Right atrium auricular region (tissue), 2 donors: ENCODE measurements around the gene ZDHHC8. TPM values are rescaled to one million over a fixed set of nuclear protein-coding genes. Genes with fewer than 3 reads are reported as not detected.

ENCODE experiments used
- DNase-seq: peaks from one replicate; pipeline ENCODE4 v3.0.0-alpha.2; 2019; ENCODE audit warnings: low spot score
- H3K27ac ChIP-seq, 2 donors: fragments of 200-600 bp; sonication (generic); 1 replicate in 1 of 2; 2 replicates in 1 of 2; pipeline ENCODE4 v1.5.1; 2016 to 2019
- H3K27me3 ChIP-seq, 2 donors: fragments of 200-600 bp; sonication (generic); one replicate each; pipeline versions ENCODE4 v1.5.1 to v1.6.0; 2017 to 2019
- H3K36me3 ChIP-seq: fragments of 200-600 bp; sonication (generic); one replicate; pipeline ENCODE4 v1.5.1; 2016
- H3K4me1 ChIP-seq, 2 donors: fragments of 200-600 bp; sonication (generic); one replicate each; pipeline versions ENCODE4 v1.5.1 to v1.6.0; 2017 to 2019
- H3K4me3 ChIP-seq, 2 donors: fragments of 200-600 bp; sonication (generic); 1 replicate in 1 of 2; 2 replicates in 1 of 2; pipeline ENCODE4 v1.5.1; 2017 to 2019; ENCODE audit warnings: mild to moderate bottlenecking in 1 of 2, moderate library complexity in 1 of 2
- H3K9me3 ChIP-seq, 2 donors: fragments of 200-600 bp; sonication (generic); one replicate each; pipeline ENCODE4 v1.5.1; 2019
- total RNA-seq, 2 donors: library from RNA; depleted of rRNA; stranded (reverse); fragments of >200 nt; gene quantifications; one replicate each; pipeline ENCODE4 v1.1.0, GENCODE V29; 2016
- TF ChIP-seq, protein P1 (sequence below), 2 donors: fragments of 200-600 bp; sonication (generic); IDR thresholded peaks; one replicate each; pipeline ENCODE4 v1.5.1; 2019; ENCODE audit warnings: antibody characterized with exemption in 2 of 2

The ZDHHC8 gene
- total RNA-seq, 2 donors from 2014 or later: 13.5 to 16.6 TPM

DNA sequence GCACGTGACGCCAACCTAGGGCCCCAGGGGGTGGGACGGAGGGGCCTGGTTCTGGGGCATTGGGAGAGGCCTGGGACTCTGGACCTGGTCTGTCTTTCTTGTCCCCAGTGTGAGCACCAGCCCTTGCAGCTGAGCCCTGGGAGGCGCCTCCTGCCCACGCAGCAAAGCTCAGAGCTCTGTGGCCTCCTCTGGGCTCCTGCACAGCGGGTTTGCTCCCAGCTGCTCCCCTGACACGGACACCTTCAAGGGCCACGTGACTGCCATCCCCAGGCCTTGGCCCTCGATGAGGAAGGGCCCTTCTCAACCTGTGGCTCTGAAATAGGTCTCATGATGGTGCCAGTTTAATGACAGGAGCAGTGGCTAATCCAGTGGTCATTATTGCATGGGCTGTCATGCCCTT lies 50.8 kb downstream of the ZDHHC8 start:
- no peaks in the 10 kb centered on the region for H3K36me3 ChIP-seq
- H3K4me1 ChIP-seq: no peaks in the 10 kb centered on the region
- H3K9me3 ChIP-seq: no peaks in the 10 kb centered on the region
- H3K27me3 ChIP-seq: no peaks in the 10 kb centered on the region
- H3K4me3 ChIP-seq: no peak overlapping the region
- H3K27ac ChIP-seq: no peak overlapping the region
- no peak for DNase-seq
- TF ChIP-seq, protein P1, sequence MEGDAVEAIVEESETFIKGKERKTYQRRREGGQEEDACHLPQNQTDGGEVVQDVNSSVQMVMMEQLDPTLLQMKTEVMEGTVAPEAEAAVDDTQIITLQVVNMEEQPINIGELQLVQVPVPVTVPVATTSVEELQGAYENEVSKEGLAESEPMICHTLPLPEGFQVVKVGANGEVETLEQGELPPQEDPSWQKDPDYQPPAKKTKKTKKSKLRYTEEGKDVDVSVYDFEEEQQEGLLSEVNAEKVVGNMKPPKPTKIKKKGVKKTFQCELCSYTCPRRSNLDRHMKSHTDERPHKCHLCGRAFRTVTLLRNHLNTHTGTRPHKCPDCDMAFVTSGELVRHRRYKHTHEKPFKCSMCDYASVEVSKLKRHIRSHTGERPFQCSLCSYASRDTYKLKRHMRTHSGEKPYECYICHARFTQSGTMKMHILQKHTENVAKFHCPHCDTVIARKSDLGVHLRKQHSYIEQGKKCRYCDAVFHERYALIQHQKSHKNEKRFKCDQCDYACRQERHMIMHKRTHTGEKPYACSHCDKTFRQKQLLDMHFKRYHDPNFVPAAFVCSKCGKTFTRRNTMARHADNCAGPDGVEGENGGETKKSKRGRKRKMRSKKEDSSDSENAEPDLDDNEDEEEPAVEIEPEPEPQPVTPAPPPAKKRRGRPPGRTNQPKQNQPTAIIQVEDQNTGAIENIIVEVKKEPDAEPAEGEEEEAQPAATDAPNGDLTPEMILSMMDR (IDR thresholded peaks at IDR 0.05): no peak

- TF ChIP-seq, protein P1 (IDR thresholded peaks at IDR 0.05): no peak
- no peaks in the 10 kb centered on the region for H3K36me3 ChIP-seq
- H3K27me3 ChIP-seq: no peaks in the 10 kb centered on the region
- H3K4me1 ChIP-seq: no peaks in the 10 kb centered on the region
- H3K9me3 ChIP-seq: no peaks in the 10 kb centered on the region
- no peak overlapping the region for H3K4me3 ChIP-seq
- no peak for DNase-seq
- H3K27ac ChIP-seq: no peak overlapping the region
These were observed 51.5 kb downstream of the ZDHHC8 start for GRCh38 chr22:20183101-20183500.

- Histone ChIP-seq H3K4me1 (no peaks in the 10 kb centered on the region), H3K27ac (no peak overlapping the region), H3K4me3 (no peak overlapping the region), H3K36me3 (no peaks in the 10 kb centered on the region), H3K9me3 (no peaks in the 10 kb centered on the region), H3K27me3 (no peaks in the 10 kb centered on the region)
- DNase-seq: no peak
- TF ChIP-seq, protein P1 (IDR thresholded peaks at IDR 0.05): no peak
These were observed 52.2 kb downstream of the ZDHHC8 start for GRCh38 chr22:20183823-20184222.

- H3K27me3 ChIP-seq: no peaks in the 10 kb centered on the region
- no peaks in the 10 kb centered on the region for H3K4me1 ChIP-seq
- H3K36me3 ChIP-seq: no peaks in the 10 kb centered on the region
- no peak overlapping the region for H3K4me3 ChIP-seq
- TF ChIP-seq, protein P1 (IDR thresholded peaks at IDR 0.05): no peak
- H3K27ac ChIP-seq: no peak overlapping the region
- H3K9me3 ChIP-seq: no peaks in the 10 kb centered on the region
- DNase-seq: no peak
These were observed 53.0 kb downstream of the ZDHHC8 start for GRCh38 chr22:20184501-20185165.

GRCh38 chr22:20185750-20186149 lies 54.1 kb downstream of the ZDHHC8 start:
- Histone ChIP-seq H3K27ac (no peak overlapping the region), H3K4me1 (no peaks in the 10 kb centered on the region), H3K27me3 (no peaks in the 10 kb centered on the region), H3K9me3 (no peaks in the 10 kb centered on the region), H3K4me3 (no peak overlapping the region), H3K36me3 (no peaks in the 10 kb centered on the region)
- DNase-seq: no peak
- TF ChIP-seq, protein P1 (IDR thresholded peaks at IDR 0.05): no peak
